ENCODE data around the gene MYH4. TPM values are rescaled to one million over a fixed set of nuclear protein-coding genes. Genes with fewer than 3 reads are reported as not detected.

Gene MYH4
- total RNA-seq, 4 donors from 2014 or later, result not detected

GRCh38 chr17:10512856-10513255 lies 43.5 kb upstream of the MYH4 start:
- Histone ChIP-seq H3K27ac (replicated peaks in 1 of 4) (no peak overlapping the region), H3K27me3 (no peaks in the 10 kb centered on the region), H3K4me1 (no peaks in the 10 kb centered on the region), H3K4me3 (no peak overlapping the region), H3K36me3 (no peaks in the 10 kb centered on the region), H3K9me3 (no peaks in the 10 kb centered on the region)
- TF ChIP-seq EP300 (IDR thresholded peaks at IDR 0.05), result no peak
- TF ChIP-seq POLR2A (IDR thresholded peaks at IDR 0.05; ENCODE audit: low read depth), result no peak
- no peak for TF ChIP-seq CTCF (IDR thresholded peaks at IDR 0.05)
- no peak for TF ChIP-seq POLR2AphosphoS5 (IDR thresholded peaks at IDR 0.05)
- DNase-seq (ENCODE audit: extremely low spot score), result no peak
- intact Hi-C loops (cut with DNase I), result no loop called here
- WGBS, result 70% methylated on average over 2 of the region's 2 CpGs

GRCh38 chr17:10499950-10500349 lies 30.6 kb upstream of the MYH4 start:
- TF ChIP-seq CTCF (IDR thresholded peaks at IDR 0.05) (no peak), EP300 (IDR thresholded peaks at IDR 0.05) (no peak), POLR2A (IDR thresholded peaks at IDR 0.05; ENCODE audit: low read depth) (no peak), POLR2AphosphoS5 (IDR thresholded peaks at IDR 0.05) (no peak)
- WGBS, result 64% methylated on average over 3 of the region's 3 CpGs
- intact Hi-C loops (cut with DNase I), result no loop called here

GRCh38 chr17:10492004-10492403 lies 22.6 kb upstream of the MYH4 start:
- Histone ChIP-seq H3K36me3 (no peaks in the 10 kb centered on the region), H3K4me3 (no peak overlapping the region), H3K9me3 (peaks cover 0 to 36% (median 24%) of the 10 kb centered on the region in 4 donors), H3K27ac (replicated peaks in 1 of 4) (no peak overlapping the region), H3K27me3 (no peaks in the 10 kb centered on the region), H3K4me1 (no peaks in the 10 kb centered on the region)
- TF ChIP-seq EP300 (IDR thresholded peaks at IDR 0.05), result no peak
- no peak for TF ChIP-seq POLR2AphosphoS5 (IDR thresholded peaks at IDR 0.05)
- WGBS, result 84% methylated on average over 2 of the region's 2 CpGs
- intact Hi-C loops (cut with DNase I), result no loop called here
- DNase-seq (ENCODE audit: extremely low spot score), result no peak

More at GRCh38 chr17:10499950-10500349, 30.6 kb upstream of the MYH4 start:
- H3K4me1 ChIP-seq, result no peaks in the 10 kb centered on the region
- H3K27ac ChIP-seq (replicated peaks in 1 of 4), result no peak overlapping the region
- no peaks in the 10 kb centered on the region for H3K36me3 ChIP-seq
- no peak overlapping the region for H3K4me3 ChIP-seq
- H3K9me3 ChIP-seq, result no peaks in the 10 kb centered on the region
- H3K27me3 ChIP-seq, result no peaks in the 10 kb centered on the region
- no peak for DNase-seq (ENCODE audit: extremely low spot score)

- no peak overlapping the region for H3K27ac ChIP-seq (replicated peaks in 1 of 4)
- no peak for DNase-seq (ENCODE audit: extremely low spot score)
- no peak overlapping the region for H3K4me3 ChIP-seq
- intact Hi-C loops (cut with DNase I), result no loop called here
- TF ChIP-seq EP300 (IDR thresholded peaks at IDR 0.05), result no peak
- H3K4me1 ChIP-seq, result no peaks in the 10 kb centered on the region
- 79% methylated on average over 1 of the region's 1 CpG for WGBS
- peaks cover 0 to 14% (median 9%) of the 10 kb centered on the region in 4 donors for H3K9me3 ChIP-seq
- no peaks in the 10 kb centered on the region for H3K36me3 ChIP-seq
- no peaks in the 10 kb centered on the region for H3K27me3 ChIP-seq
Observed at GRCh38 chr17:10482252-10482651, 12.9 kb upstream of the MYH4 start.

- DNase-seq (ENCODE audit: extremely low spot score), result no peak
- no peak for TF ChIP-seq EP300 (IDR thresholded peaks at IDR 0.05)
- 76% methylated on average over 1 of the region's 1 CpG for WGBS
- Histone ChIP-seq H3K27ac (replicated peaks in 1 of 4) (no peak overlapping the region), H3K27me3 (no peaks in the 10 kb centered on the region), H3K4me3 (no peak overlapping the region), H3K4me1 (no peaks in the 10 kb centered on the region), H3K9me3 (peaks cover 0 to 9% (median 0%) of the 10 kb centered on the region in 4 donors), H3K36me3 (no peaks in the 10 kb centered on the region)
- intact Hi-C loops (cut with DNase I), result no loop called here
Observed at GRCh38 chr17:10477701-10478100, 8.3 kb upstream of the MYH4 start.

- H3K27me3 ChIP-seq, result no peaks in the 10 kb centered on the region
- 75% methylated on average over 4 of the region's 4 CpGs for WGBS
- no peak for DNase-seq (ENCODE audit: extremely low spot score)
- TF ChIP-seq POLR2A (IDR thresholded peaks at IDR 0.05; ENCODE audit: low read depth), result no peak
- no peaks in the 10 kb centered on the region for H3K4me1 ChIP-seq
- H3K36me3 ChIP-seq, result no peaks in the 10 kb centered on the region
- no peaks in the 10 kb centered on the region for H3K9me3 ChIP-seq
- no peak overlapping the region for H3K27ac ChIP-seq (replicated peaks in 1 of 4)
- intact Hi-C loops (cut with DNase I), result no loop called here
- no peak overlapping the region for H3K4me3 ChIP-seq
Observed at GRCh38 chr17:10474536-10474935, 5.2 kb upstream of the MYH4 start.

GRCh38 chr17:10471858-10472257 lies 2.5 kb upstream of the MYH4 start:
- Histone ChIP-seq H3K27ac (replicated peaks in 1 of 4) (no peak overlapping the region), H3K36me3 (no peaks in the 10 kb centered on the region), H3K4me3 (no peak overlapping the region), H3K27me3 (no peaks in the 10 kb centered on the region), H3K4me1 (no peaks in the 10 kb centered on the region), H3K9me3 (no peaks in the 10 kb centered on the region)
- TF ChIP-seq POLR2A (IDR thresholded peaks at IDR 0.05; ENCODE audit: low read depth), result no peak
- TF ChIP-seq EP300 (IDR thresholded peaks at IDR 0.05), result no peak
- TF ChIP-seq CTCF (IDR thresholded peaks at IDR 0.05), result no peak
- TF ChIP-seq POLR2AphosphoS5 (IDR thresholded peaks at IDR 0.05), result no peak
- intact Hi-C loops (cut with DNase I), result no loop called here
- no peak for DNase-seq (ENCODE audit: extremely low spot score)
- 100% methylated on average over 1 of the region's 1 CpG for WGBS
